Keratinocyte (primary cell): Measurements from ENCODE around the gene ENDOG. TPM values are rescaled to one million over a fixed set of nuclear protein-coding genes. Genes with fewer than 3 reads are reported as not detected.
A peak's percentile ranks its signal among the peaks of the same experiment; 100 is the strongest.

Experiments
- DNase-seq: peaks from one replicate; pipeline ENCODE4 v3.0.0-alpha.2; 2011; ENCODE audit warnings: low read depth, missing footprints, low spot score
- FAIRE-seq: peaks from 2 replicates; lab custom pipeline; 2011; peaks lifted over from hg19 to GRCh38; lab: Jason Lieb, UNC
- H2AFZ ChIP-seq: 2 replicates; pipeline ENCODE4 v1.6.0; 2012; ENCODE audit warnings: low read length, control low read depth, inconsistent platforms; ENCODE audit not compliant: control insufficient read depth
- H3K27ac ChIP-seq: 2 replicates; pipeline ENCODE4 v1.5.1; 2011; ENCODE audit warnings: low read length; ENCODE audit not compliant: control insufficient read depth, insufficient read depth
- H3K27me3 ChIP-seq: 3 replicates; pipeline ENCODE4 v1.6.0; 2011; ENCODE audit warnings: low read length; ENCODE audit not compliant: control insufficient read depth, insufficient read depth; ENCODE audit errors: extremely low read depth
- H3K36me3 ChIP-seq, 2 experiments: 2 replicates in 1 of 2; 3 replicates in 1 of 2; pipeline ENCODE4 v1.5.1; 2011; ENCODE audit warnings: low read length in 2 of 2, mild to moderate bottlenecking in 1 of 2; ENCODE audit not compliant: control insufficient read depth in 2 of 2, insufficient read depth in 2 of 2; ENCODE audit errors: extremely low read depth in 1 of 2
- H3K4me1 ChIP-seq: 3 replicates; pipeline ENCODE4 v1.5.1; 2011; ENCODE audit warnings: low read length; ENCODE audit not compliant: control insufficient read depth, insufficient read depth; ENCODE audit errors: extremely low read depth
- H3K4me2 ChIP-seq: 3 replicates; pipeline ENCODE4 v1.6.0; 2011; ENCODE audit warnings: low read depth, low read length; ENCODE audit not compliant: control insufficient read depth, insufficient read depth; ENCODE audit errors: extremely low read depth
- H3K4me3 ChIP-seq, 3 experiments: fragments of 200-600 bp in 1 of 3; sonication (generic) in 1 of 3; 2 replicates in 2 of 3; 3 replicates in 1 of 3; pipeline ENCODE4 v1.5.1; 2011 to 2016; ENCODE audit warnings: low read length in 3 of 3, mild to moderate bottlenecking in 3 of 3, control low read depth in 2 of 3, inconsistent platforms in 1 of 3, low read depth in 1 of 3, mixed read lengths in 1 of 3, mixed run types in 1 of 3, moderate library complexity in 1 of 3; ENCODE audit not compliant: control insufficient read depth in 2 of 3, insufficient read depth in 2 of 3; ENCODE audit errors: extremely low read depth in 1 of 3
- H3K79me2 ChIP-seq: 2 replicates; pipeline ENCODE4 v1.6.0; 2012; ENCODE audit warnings: low read length; ENCODE audit not compliant: control insufficient read depth, insufficient read depth
- H3K9ac ChIP-seq: 3 replicates; pipeline ENCODE4 v1.6.0; 2011; ENCODE audit warnings: low read length; ENCODE audit not compliant: control insufficient read depth, insufficient read depth; ENCODE audit errors: extremely low read depth
- H3K9me1 ChIP-seq: 3 replicates; pipeline ENCODE4 v1.6.0; 2011; ENCODE audit warnings: low read length; ENCODE audit not compliant: control insufficient read depth, insufficient read depth; ENCODE audit errors: extremely low read depth
- H3K9me3 ChIP-seq: 2 replicates; pipeline ENCODE4 v1.5.1; 2012; ENCODE audit warnings: low read depth, low read length; ENCODE audit not compliant: control insufficient read depth
- H4K20me1 ChIP-seq: 3 replicates; pipeline ENCODE4 v1.6.0; 2011; ENCODE audit warnings: low read length; ENCODE audit not compliant: control insufficient read depth, insufficient read depth; ENCODE audit errors: extremely low read depth
- CTCF ChIP-seq, 3 experiments: IDR thresholded peaks in 1 of 3; conservative IDR thresholded peaks in 1 of 3; optimal IDR thresholded peaks in 1 of 3; 2 replicates in 2 of 3; 3 replicates in 1 of 3; pipeline versions ENCODE3 to v1.5.1; 2011; ENCODE audit warnings: low read length in 3 of 3, mild to moderate bottlenecking in 3 of 3, moderate library complexity in 2 of 3, control low read depth in 1 of 3, inconsistent platforms in 1 of 3; ENCODE audit not compliant: insufficient read depth in 2 of 3; ENCODE audit errors: extremely low read depth in 1 of 3
- EZH2 ChIP-seq: IDR thresholded peaks from one replicate; pipeline ENCODE4 v1.6.1; 2012; ENCODE audit warnings: inconsistent platforms, mild to moderate bottlenecking, low read length, moderate library complexity
- dilution Hi-C: fragments of 300-500 bp; cut with MboI; formaldehyde crosslinking; loops from one replicate; pipeline ENCODE4 v1.7.0; 2020; ENCODE audit warnings: low sequenced_read_pairs; ENCODE audit not compliant: extremely low pct_ligation_motif_present
- polyA plus RNA-seq, 5 experiments: library from polyadenylated mRNA; depleted of rRNA in 3 of 5; stranded (reverse) in 3 of 5; stranded (forward) in 1 of 5; unstranded in 1 of 5; fragments of >200 nt; gene quantifications; 1 replicate in 1 of 5; 2 replicates in 3 of 5; 3 replicates in 1 of 5; pipeline versions ENCODE4 v1.2.1 to v1.2.3, GENCODE V29; 2011 to 2012; ENCODE audit warnings: missing spikeins in 2 of 5, low read depth in 1 of 5, low replicate concordance in 1 of 5

The ENDOG gene
- polyA plus RNA-seq, 1 donor (not counting 4 experiments of a cell fraction or from before 2014, with no cell fraction given), result 10.2 TPM

- dilution Hi-C loops, result no loop called here
- no peak for DNase-seq
- Histone ChIP-seq H3K4me1 (peaks cover 6% of the 10 kb centered on the region), H3K4me2 (peak overlapping the region; percentile 98), H3K27ac (peak overlapping the region; percentile 57), H2AFZ (peak overlapping the region; percentile 84), H3K9me3 (no peaks in the 10 kb centered on the region), H3K36me3 (peaks cover 25 to 33% of the 10 kb centered on the region in 2 experiments), H3K79me2 (peaks cover 9% of the 10 kb centered on the region), H3K27me3 (no peaks in the 10 kb centered on the region), H3K9ac (peak overlapping the region; percentile 87), H4K20me1 (no peaks in the 10 kb centered on the region), H3K9me1 (no peaks in the 10 kb centered on the region), H3K4me3 (peak overlapping the region; percentile 80 to 94 (median 84))
- no peak for TF ChIP-seq CTCF (optimal IDR thresholded peaks at IDR 0.05 in 1 of 3, IDR thresholded peaks at IDR 0.05 in 1 of 3, conservative IDR thresholded peaks at IDR 0.05 in 1 of 3; ENCODE audit: extremely low read depth in 1 of 3, insufficient read depth in 2 of 3, low read length in 3 of 3)
- TF ChIP-seq EZH2, result no peak
- FAIRE-seq, result no peak
Observed at GRCh38 chr9:128828719-128829452, 10.6 kb downstream of the ENDOG start.

DNA sequence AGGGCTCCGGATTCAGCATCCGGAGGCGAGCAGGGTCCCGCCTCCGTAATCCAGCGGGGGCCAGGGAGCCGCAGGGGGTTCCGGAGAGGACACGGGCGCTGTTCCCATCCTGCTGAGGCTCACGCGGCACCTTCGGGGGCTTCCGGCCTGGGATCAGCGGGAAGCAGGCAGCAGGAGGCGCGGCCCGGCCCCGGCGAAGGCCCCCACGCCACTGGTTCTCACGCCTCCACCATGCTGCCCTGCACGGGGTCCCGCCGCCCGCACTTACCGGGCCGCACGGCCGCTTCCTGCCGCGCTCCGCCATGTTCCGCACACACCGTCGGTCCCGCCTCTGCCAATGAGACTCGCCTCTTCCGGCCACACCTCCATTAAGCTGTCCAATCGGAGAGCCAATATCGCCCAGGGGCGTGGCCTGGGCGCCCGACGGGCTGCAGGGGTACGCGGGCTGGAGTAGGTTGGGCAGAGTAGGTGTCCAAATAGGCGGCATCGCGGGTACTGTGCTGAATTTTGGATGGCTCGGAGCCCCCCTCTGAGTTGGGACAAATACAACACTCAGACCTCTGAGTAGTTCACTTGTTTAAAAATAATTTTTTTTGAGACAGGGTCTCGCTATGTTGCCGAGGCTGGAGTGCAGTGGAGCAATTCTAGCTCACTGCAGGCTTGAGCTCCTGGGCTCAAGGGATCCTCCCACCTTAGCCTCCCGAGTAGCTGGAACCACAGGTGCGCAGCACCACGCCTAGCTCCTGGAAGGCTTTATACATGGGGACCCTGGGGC, 11.4 kb downstream of the ENDOG start, which contains the start of gene SPOUT1:
TSS of gene SPOUT1 (minus strand) at position 318 of the 775 bp plus-strand sequence. CDS start at position 304, 14 bp downstream.
- no peak for FAIRE-seq
- dilution Hi-C loops, result no loop called here

More for the DNA sequence above, 11.4 kb downstream of the ENDOG start, which contains the start of gene SPOUT1:
- H3K4me3 ChIP-seq, result peak within 1 kb of the TSS; percentile 80 to 94 (median 84)
- no peak for TF ChIP-seq CTCF (optimal IDR thresholded peaks at IDR 0.05 in 1 of 3, IDR thresholded peaks at IDR 0.05 in 1 of 3, conservative IDR thresholded peaks at IDR 0.05 in 1 of 3; ENCODE audit: extremely low read depth in 1 of 3, insufficient read depth in 2 of 3, low read length in 3 of 3)
- H3K36me3 ChIP-seq, result peaks cover 20 to 27% of the 10 kb centered on the region in 2 experiments
- H3K4me2 ChIP-seq, result peak within 1 kb of the TSS; percentile 98
- no peaks in the 10 kb centered on the region for H4K20me1 ChIP-seq
- peak; percentile 76 for DNase-seq
- peak within 1 kb of the TSS; percentile 57 for H3K27ac ChIP-seq
- peaks cover 6% of the 10 kb centered on the region for H3K4me1 ChIP-seq
- peak within 1 kb of the TSS; percentile 84 for H2AFZ ChIP-seq
- peaks cover 9% of the 10 kb centered on the region for H3K79me2 ChIP-seq
- H3K27me3 ChIP-seq, result no peaks in the 10 kb centered on the region
- H3K9ac ChIP-seq, result peak within 1 kb of the TSS; percentile 87
- no peaks in the 10 kb centered on the region for H3K9me1 ChIP-seq
- no peaks in the 10 kb centered on the region for H3K9me3 ChIP-seq
